Right lobe of liver (tissue), 6 donors: ENCODE data around the gene SLC18B1. TPM values are rescaled to one million over a fixed set of nuclear protein-coding genes. Genes with fewer than 3 reads are reported as not detected.

ENCODE experiments used
- ATAC-seq, 4 donors: fragments of 200-7000 bp; cut with Tn5 transposase; one replicate each; pipeline ENCODE4 v1.9.1; 2020; ENCODE audit warnings: mild to moderate bottlenecking in 4 of 4, moderate library complexity in 4 of 4
- DNase-seq, 3 donors: peaks; one replicate each; pipeline ENCODE4 v3.0.0-alpha.2; 2020
- H3K27ac ChIP-seq, 3 donors: fragments of 200-600 bp; one replicate each; pipeline ENCODE4 v1.8.0; 2022
- H3K27me3 ChIP-seq, 2 donors: fragments of 200-600 bp; one replicate each; pipeline ENCODE4 v1.8.0; 2022
- H3K36me3 ChIP-seq, 4 donors: fragments of 200-600 bp; sonication (generic) in 1 of 4; one replicate each; pipeline versions ENCODE4 v1.5.1 to v1.8.0; 2017 to 2022; ENCODE audit warnings: control low read depth in 1 of 4
- H3K4me1 ChIP-seq, 4 donors: fragments of 200-600 bp; sonication (generic) in 1 of 4; one replicate each; pipeline versions ENCODE4 v1.5.1 to v1.8.0; 2017 to 2022; ENCODE audit warnings: control low read depth in 1 of 4
- H3K4me3 ChIP-seq, 3 donors: fragments of 200-600 bp; one replicate each; pipeline ENCODE4 v1.8.0; 2022
- H3K9me3 ChIP-seq, 4 donors: fragments of 200-600 bp; sonication (generic) in 1 of 4; one replicate each; pipeline versions ENCODE4 v1.5.1 to v1.8.0; 2017 to 2022; ENCODE audit warnings: control low read depth in 1 of 4
- CTCF ChIP-seq, 4 donors: fragments of 200-600 bp in 3 of 4; fragments of 450-650 bp in 1 of 4; IDR thresholded peaks; one replicate each; pipeline versions ENCODE4 v1.5.1 to v1.8.0; 2016 to 2022; ENCODE audit warnings: antibody characterized with exemption in 4 of 4, mild to moderate bottlenecking in 2 of 4
- POLR2A ChIP-seq: fragments of 450-650 bp; IDR thresholded peaks from one replicate; pipeline ENCODE4 v1.6.1; 2017; ENCODE audit warnings: antibody characterized with exemption, mild to moderate bottlenecking
- WGBS: methylation state at CpG from one replicate; pipeline ENCODE4 v1.1.6; 2018; ENCODE audit warnings: low coverage, low lambda C conversion rate; ENCODE audit not compliant: insufficient coverage; ENCODE audit errors: missing lambda C conversion rate; 5-methylcytosine and 5-hydroxymethylcytosine counted together
- intact Hi-C, 2 donors: fragments of 100-400 bp; cut with DNase I; formaldehyde crosslinking; loops; one replicate each; pipeline versions ENCODE4 v1.11.2 to v1.14.1; 2022
- total RNA-seq, 6 experiments: library from RNA; depleted of rRNA in 2 of 6; stranded (reverse); fragments of >200 nt in 2 of 6; fragmentation: NEBNext Ultra II Directional in 3 of 6; extraction: Animal tissue kit (Norgen Biotek cat#: 25700) in 3 of 6; gene quantifications; one replicate each; pipeline versions ENCODE4 v1.1.0 to v1.2.4, GENCODE V29; 2016 to 2023
- donor health status: DM: no; HTN: yes; CAD: no.
- donor health status: DM: no; HTN: no; CAD: no.
- donor health status: DM: no; HTN: no; CAD: no.
- donor health status: DM: no; HTN: yes; CAD: no.
- donor health status: DM: no; HTN: yes; CAD: no.

Gene SLC18B1
- total RNA-seq, 6 experiments from 2014 or later = 2.9 to 6.1 (median 4.2) TPM

- intact Hi-C loops = no loop called here
- peak in 3 of 4 donors; percentile 43 to 57 (median 46) for ATAC-seq
- H3K27ac ChIP-seq = peak overlapping the region; percentile 11 to 50 (median 26)
- peaks cover 0 to 19% (median 0%) of the 10 kb centered on the region in 4 donors for H3K4me1 ChIP-seq
- no peak overlapping the region for H3K4me3 ChIP-seq
- H3K36me3 ChIP-seq = no peaks in the 10 kb centered on the region
- WGBS = 36% methylated on average over 8 of the region's 8 CpGs
- no peaks in the 10 kb centered on the region for H3K9me3 ChIP-seq
- H3K27me3 ChIP-seq = no peaks in the 10 kb centered on the region
- no peak for DNase-seq
- TF ChIP-seq POLR2A = no peak
- TF ChIP-seq CTCF (IDR thresholded peaks at IDR 0.05) = no peak
These were observed 47.8 kb downstream of the SLC18B1 start for GRCh38 chr6:132750455-132751248.

GRCh38 chr6:132749111-132749510, 49.3 kb downstream of the SLC18B1 start:
- Histone ChIP-seq H3K4me3 (no peak overlapping the region), H3K27me3 (no peaks in the 10 kb centered on the region), H3K27ac (peak overlapping the region; percentile 42 to 66 (median 60)), H3K36me3 (no peaks in the 10 kb centered on the region), H3K9me3 (no peaks in the 10 kb centered on the region), H3K4me1 (peaks cover 0 to 19% (median 0%) of the 10 kb centered on the region in 4 donors)
- 12% methylated on average over 4 of the region's 4 CpGs for WGBS
- DNase-seq (no peak), ATAC-seq (peak; percentile 77 to 88 (median 82))
- intact Hi-C loops = no loop called here
- TF ChIP-seq CTCF (IDR thresholded peaks at IDR 0.05) = no peak
- TF ChIP-seq POLR2A = peak; percentile 74

GRCh38 chr6:132748446-132748845, 50.0 kb downstream of the SLC18B1 start:
- TF ChIP-seq CTCF (IDR thresholded peaks at IDR 0.05) (no peak), POLR2A (no peak)
- Histone ChIP-seq H3K4me3 (no peak overlapping the region), H3K9me3 (no peaks in the 10 kb centered on the region), H3K4me1 (peaks cover 0 to 19% (median 0%) of the 10 kb centered on the region in 4 donors), H3K27ac (peak overlapping the region; percentile 42 to 66 (median 60)), H3K36me3 (no peaks in the 10 kb centered on the region), H3K27me3 (no peaks in the 10 kb centered on the region)
- 100% methylated on average over 1 of the region's 1 CpG for WGBS
- ATAC-seq (no peak), DNase-seq (no peak)
- intact Hi-C loops = no loop called here

GRCh38 chr6:132746048-132746447, 52.4 kb downstream of the SLC18B1 start:
- ATAC-seq = no peak

More at GRCh38 chr6:132746048-132746447, 52.4 kb downstream of the SLC18B1 start:
- Histone ChIP-seq H3K9me3 (no peaks in the 10 kb centered on the region), H3K4me1 (peaks cover 0 to 16% (median 0%) of the 10 kb centered on the region in 4 donors), H3K4me3 (no peak overlapping the region), H3K27ac (no peak overlapping the region), H3K36me3 (no peaks in the 10 kb centered on the region), H3K27me3 (no peaks in the 10 kb centered on the region)
- no peak for DNase-seq
- 46% methylated on average over 1 of the region's 1 CpG for WGBS
- intact Hi-C loops = no loop called here
- TF ChIP-seq CTCF (IDR thresholded peaks at IDR 0.05) (no peak), POLR2A (no peak)
